DMS53 treated with DMSO at 0.1 percent for 48 hours (cell line): Measurements from ENCODE around the gene PANK4.

Source experiments
- DNase-seq: peaks from one replicate; lab custom pipeline; 2025; ENCODE audit not compliant: unreplicated experiment; lab: John Stamatoyannopoulos, UW

The PANK4 gene

GRCh38 chr1:2480236-2480985 lies 46.0 kb downstream of the PANK4 start:
- no peak for DNase-seq

GRCh38 chr1:2479618-2480017 lies 46.8 kb downstream of the PANK4 start:
- no peak for DNase-seq

GRCh38 chr1:2479186-2479585 lies 47.2 kb downstream of the PANK4 start:
- no peak for DNase-seq

- no peak for DNase-seq
Observed at GRCh38 chr1:2477791-2478499, 48.5 kb downstream of the PANK4 start.

- DNase-seq, result no peak
Observed at GRCh38 chr1:2477309-2477708, 49.1 kb downstream of the PANK4 start.

- no peak for DNase-seq
Observed at GRCh38 chr1:2476061-2476999, 50.1 kb downstream of the PANK4 start, which contains the start of gene PLCH2. Gene PLCH2 (plus strand): TSS chr1:2476289. CDS start chr1:2476589, 300 bp downstream.

GRCh38 chr1:2475571-2475970 lies 50.8 kb downstream of the PANK4 start:
- DNase-seq, result no peak

GRCh38 chr1:2474933-2475371 lies 51.4 kb downstream of the PANK4 start:
- DNase-seq, result no peak

- DNase-seq, result no peak
Observed at GRCh38 chr1:2474104-2474844, 52.1 kb downstream of the PANK4 start.

GRCh38 chr1:2473198-2473597 lies 53.2 kb downstream of the PANK4 start:
- DNase-seq, result no peak

- DNase-seq, result no peak
Observed at GRCh38 chr1:2472561-2473177, 53.7 kb downstream of the PANK4 start.

- no peak for DNase-seq
Observed at GRCh38 chr1:2472109-2472508, 54.3 kb downstream of the PANK4 start.

- DNase-seq, result no peak
Observed at GRCh38 chr1:2471587-2472001, 54.8 kb downstream of the PANK4 start.

GRCh38 chr1:2471159-2471471 lies 55.3 kb downstream of the PANK4 start:
- no peak for DNase-seq

GRCh38 chr1:2470290-2471158 lies 55.9 kb downstream of the PANK4 start:
- DNase-seq, result no peak

- no peak for DNase-seq
Observed at GRCh38 chr1:2469103-2469940, 57.1 kb downstream of the PANK4 start.

GRCh38 chr1:2468540-2468939 lies 57.9 kb downstream of the PANK4 start:
- no peak for DNase-seq

- DNase-seq, result no peak
Observed at GRCh38 chr1:2468041-2468472, 58.3 kb downstream of the PANK4 start.
